ENCODE data around the gene MEIS2.

DNA sequence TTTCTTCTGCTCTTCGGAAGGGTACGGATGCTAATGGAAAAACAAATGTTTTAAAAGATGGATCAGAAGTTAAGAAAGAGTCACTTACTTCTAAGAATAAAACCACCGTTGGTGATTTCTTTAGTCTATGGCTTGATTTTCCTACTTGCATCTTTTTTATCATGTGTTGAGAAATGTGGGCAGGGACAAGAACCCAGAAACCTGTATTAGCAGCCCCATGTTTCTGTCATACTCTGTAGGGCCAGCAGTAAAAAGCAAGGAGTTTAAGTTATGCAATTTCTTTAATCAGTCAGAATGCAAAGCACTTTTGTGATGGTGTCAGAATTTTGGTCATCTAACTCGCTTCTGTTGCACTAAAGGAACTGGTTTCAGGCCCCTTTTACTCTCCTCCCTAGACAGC, 150.0 kb downstream of the MEIS2 start:
- TF ChIP-seq CTCF (IDR thresholded peaks at IDR 0.05; ENCODE audit: low read length), result no peak
- TF ChIP-seq EZH2 (IDR thresholded peaks at IDR 0.05; ENCODE audit: borderline replicate concordance, low read length), result no peak

Measured in OCI-LY1 (cell line).